HEK293 (cell line): Measurements from ENCODE around the gene ARHGAP8.
A peak's percentile ranks its signal among the peaks of the same experiment; 100 is the strongest.

ENCODE experiments used
- EGR2 ChIP-seq: fragments of 450-650 bp; formaldehyde crosslinking; IDR thresholded peaks from 2 replicates; pipeline ENCODE4 v1.5.1; 2016; ENCODE audit warnings: low read depth, missing biosample characterization, missing genetic modification characterization
- ELK4 ChIP-seq: IDR thresholded peaks from 2 replicates; pipeline ENCODE4 v1.6.1; 2011; ENCODE audit warnings: mild to moderate bottlenecking, low read depth, low read length, borderline replicate concordance
- GFI1B ChIP-seq: fragments of 450-650 bp; formaldehyde crosslinking; IDR thresholded peaks from 2 replicates; pipeline ENCODE4 v1.5.1; 2016; ENCODE audit warnings: missing biosample characterization, missing genetic modification characterization
- MEIS1 ChIP-seq: sonication (generic); formaldehyde crosslinking; IDR thresholded peaks from 2 replicates; pipeline ENCODE4 v1.8.1; 2022; ENCODE audit warnings: missing genetic modification reagents, mild to moderate bottlenecking, borderline replicate concordance
- MZF1 ChIP-seq: fragments of 450-650 bp; formaldehyde crosslinking; IDR thresholded peaks from 2 replicates; pipeline ENCODE4 v1.5.1; 2017; ENCODE audit warnings: missing biosample characterization, missing genetic modification characterization, borderline replicate concordance
- PRDM4 ChIP-seq: fragments of 450-650 bp; formaldehyde crosslinking; IDR thresholded peaks from 2 replicates; pipeline ENCODE4 v1.5.1; 2017; ENCODE audit warnings: missing biosample characterization, missing genetic modification characterization
- SCRT1 ChIP-seq: fragments of 450-650 bp; formaldehyde crosslinking; IDR thresholded peaks from 2 replicates; pipeline ENCODE4 v1.5.1; 2016; ENCODE audit warnings: missing biosample characterization, missing genetic modification characterization, borderline replicate concordance
- WT1 ChIP-seq: fragments of 450-650 bp; formaldehyde crosslinking; IDR thresholded peaks from 2 replicates; pipeline ENCODE4 v1.5.1; 2016; ENCODE audit warnings: missing biosample characterization, missing genetic modification characterization
- ZBTB11 ChIP-seq: fragments of 450-650 bp; formaldehyde crosslinking; conservative IDR thresholded peaks from 2 replicates; pipeline ENCODE4 v1.5.1; 2016; ENCODE audit warnings: low read depth, missing biosample characterization, missing genetic modification characterization
- ZBTB21 ChIP-seq: fragments of 450-650 bp; formaldehyde crosslinking; IDR thresholded peaks from 2 replicates; pipeline ENCODE4 v1.5.1; 2017; ENCODE audit warnings: missing biosample characterization, missing genetic modification characterization
- ZBTB7A ChIP-seq: fragments of 450-650 bp; formaldehyde crosslinking; IDR thresholded peaks from 2 replicates; pipeline ENCODE4 v1.5.1; 2016; ENCODE audit warnings: low read depth, missing biosample characterization, missing genetic modification characterization
- ZNF132 ChIP-seq: fragments of 450-650 bp; formaldehyde crosslinking; IDR thresholded peaks from 2 replicates; pipeline ENCODE4 v1.5.1; 2017; ENCODE audit warnings: missing biosample characterization, missing genetic modification characterization, borderline replicate concordance
- ZNF133 ChIP-seq: fragments of 450-650 bp; formaldehyde crosslinking; IDR thresholded peaks from 2 replicates; pipeline ENCODE4 v1.5.1; 2016; ENCODE audit warnings: missing biosample characterization, missing genetic modification characterization
- ZNF2 ChIP-seq: fragments of 450-650 bp; formaldehyde crosslinking; IDR thresholded peaks from 2 replicates; pipeline ENCODE4 v1.5.1; 2016; ENCODE audit warnings: missing biosample characterization, missing genetic modification characterization
- ZNF23 ChIP-seq: fragments of 450-650 bp; formaldehyde crosslinking; IDR thresholded peaks from 2 replicates; pipeline ENCODE4 v1.5.1; 2016; ENCODE audit warnings: missing biosample characterization, missing genetic modification characterization, borderline replicate concordance
- ZNF239 ChIP-seq: fragments of 450-650 bp; formaldehyde crosslinking; IDR thresholded peaks from 2 replicates; pipeline ENCODE4 v1.5.1; 2016; ENCODE audit warnings: missing biosample characterization, missing genetic modification characterization
- ZNF266 ChIP-seq: fragments of 450-650 bp; formaldehyde crosslinking; IDR thresholded peaks from 2 replicates; pipeline ENCODE4 v1.5.1; 2016; ENCODE audit warnings: missing biosample characterization, missing genetic modification characterization, low read depth
- ZNF335 ChIP-seq: fragments of 450-650 bp; formaldehyde crosslinking; conservative IDR thresholded peaks from 2 replicates; pipeline ENCODE4 v1.5.1; 2016; ENCODE audit warnings: missing biosample characterization, missing genetic modification characterization
- ZNF341 ChIP-seq: fragments of 450-650 bp; formaldehyde crosslinking; IDR thresholded peaks from 2 replicates; pipeline ENCODE4; 2016; ENCODE audit warnings: low read depth, missing biosample characterization, missing genetic modification characterization
- ZNF37A ChIP-seq: fragments of 450-650 bp; IDR thresholded peaks from 2 replicates; pipeline ENCODE4 v1.5.1; 2018; ENCODE audit warnings: missing biosample characterization, missing genetic modification characterization
- ZNF391 ChIP-seq: fragments of 450-650 bp; formaldehyde crosslinking; IDR thresholded peaks from 2 replicates; pipeline ENCODE4 v1.5.1; 2016; ENCODE audit warnings: low read depth, missing biosample characterization, missing genetic modification characterization, borderline replicate concordance
- ZNF510 ChIP-seq: fragments of 450-650 bp; formaldehyde crosslinking; IDR thresholded peaks from 2 replicates; pipeline ENCODE4 v1.5.1; 2018; ENCODE audit warnings: mild to moderate bottlenecking, missing genetic modification characterization, missing biosample characterization; ENCODE audit not compliant: insufficient replicate concordance
- ZNF549 ChIP-seq: fragments of 450-650 bp; IDR thresholded peaks from 2 replicates; pipeline ENCODE4 v1.5.1; 2018; ENCODE audit warnings: missing biosample characterization, missing genetic modification characterization, mild to moderate bottlenecking, inconsistent platforms, moderate library complexity
- ZNF558 ChIP-seq: fragments of 450-650 bp; formaldehyde crosslinking; IDR thresholded peaks from 2 replicates; pipeline ENCODE4 v1.5.1; 2016; ENCODE audit warnings: missing biosample characterization, missing genetic modification characterization
- ZNF707 ChIP-seq: fragments of 450-650 bp; formaldehyde crosslinking; IDR thresholded peaks from 2 replicates; pipeline ENCODE4 v1.5.1; 2016; ENCODE audit warnings: missing biosample characterization, missing genetic modification characterization
- ZNF777 ChIP-seq: fragments of 450-650 bp; formaldehyde crosslinking; IDR thresholded peaks from 2 replicates; pipeline ENCODE4 v1.5.1; 2017; ENCODE audit warnings: missing biosample characterization, missing genetic modification characterization, borderline replicate concordance
- ZNF843 ChIP-seq: fragments of 450-650 bp; formaldehyde crosslinking; IDR thresholded peaks from 2 replicates; pipeline ENCODE4 v1.5.1; 2016; ENCODE audit warnings: missing biosample characterization, missing genetic modification characterization
- ZSCAN16 ChIP-seq: fragments of 450-650 bp; formaldehyde crosslinking; IDR thresholded peaks from 2 replicates; pipeline ENCODE4 v1.5.1; 2016; ENCODE audit warnings: missing biosample characterization, missing genetic modification characterization
- TF ChIP-seq, protein P1 (sequence below): fragments of 450-650 bp; formaldehyde crosslinking; IDR thresholded peaks from 2 replicates; pipeline ENCODE4 v1.5.1; 2016; ENCODE audit warnings: missing biosample characterization, missing genetic modification characterization
- TF ChIP-seq, protein P2 (sequence below): fragments of 450-650 bp; formaldehyde crosslinking; IDR thresholded peaks from 2 replicates; pipeline ENCODE4 v1.5.1; 2016; ENCODE audit warnings: missing biosample characterization, missing genetic modification characterization

Gene ARHGAP8

DNA sequence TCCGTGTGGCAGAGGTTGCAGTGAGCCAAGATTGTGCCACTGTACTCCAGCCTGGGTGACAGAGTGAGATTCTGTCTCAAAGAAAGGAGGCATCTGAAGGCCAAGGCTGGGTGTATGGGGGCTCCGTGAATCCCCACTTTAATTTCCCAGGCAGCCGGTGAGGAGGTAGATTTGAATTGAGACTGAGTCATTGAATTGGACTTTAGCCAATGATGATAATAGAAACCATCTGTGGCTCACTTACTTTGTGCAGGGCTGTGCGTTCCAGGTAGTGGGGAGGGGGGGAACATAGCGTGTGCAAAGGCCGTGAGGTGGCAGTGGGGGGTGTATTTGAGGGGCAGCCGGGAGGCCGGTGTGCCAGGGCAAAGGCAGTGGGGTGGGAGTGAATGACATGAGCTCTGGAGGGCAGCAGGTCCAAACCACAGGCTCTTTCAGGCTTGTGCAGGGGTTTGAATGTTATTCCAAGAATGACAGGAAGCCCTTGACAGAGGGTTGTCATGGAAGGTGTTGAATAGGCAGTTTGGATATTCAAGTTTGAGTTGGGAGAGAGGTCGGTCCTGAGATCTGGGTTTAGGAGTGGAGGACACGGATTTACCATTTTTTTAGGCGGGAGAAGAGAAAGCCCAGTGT lies 6.1 kb downstream of the ARHGAP8 start (continued):
- TF ChIP-seq ZBTB21 (tag by site-specific recombination) (0 out of 2 replicates have a peak, but pooled peaks have one; percentile 50), PRDM4 (tag by site-specific recombination) (peak; percentile 67), ZNF133 (tag by site-specific recombination) (no peak), SCRT1 (tag by site-specific recombination) (peak; percentile 60; the same call in 1 of the 2 replicates), ZNF335 (tag by site-specific recombination) (no peak), EGR2 (no peak), ZNF777 (tag by site-specific recombination) (no peak), GFI1B (tag by site-specific recombination) (no peak), ZNF558 (tag by site-specific recombination) (0 out of 2 replicates have a peak, but pooled peaks have one; percentile 14), ZNF510 (tag by site-specific recombination) (no peak), ZNF549 (tag by site-specific recombination) (no peak), ZNF132 (tag by site-specific recombination) (no peak), ZNF37A (tag by site-specific recombination) (no peak), ZNF239 (tag by site-specific recombination) (no peak), ZNF391 (tag by site-specific recombination) (no peak), MZF1 (peak; percentile 95), ZNF23 (no peak), ZNF707 (tag by site-specific recombination) (no peak), ZNF341 (tag by site-specific recombination) (peak; percentile 42; the same call in 1 of the 2 replicates), MEIS1 (CRISPR knock-in tag) (no peak), ZBTB7A (tag by site-specific recombination) (no peak), ZNF2 (tag by site-specific recombination) (no peak), ZNF266 (tag by site-specific recombination) (no peak), ZBTB11 (tag by site-specific recombination) (no peak), WT1 (tag by site-specific recombination) (peak; percentile 48), ZNF843 (tag by site-specific recombination) (no peak), ZSCAN16 (tag by site-specific recombination) (no peak), ELK4 (no peak)
- TF ChIP-seq, protein P1, sequence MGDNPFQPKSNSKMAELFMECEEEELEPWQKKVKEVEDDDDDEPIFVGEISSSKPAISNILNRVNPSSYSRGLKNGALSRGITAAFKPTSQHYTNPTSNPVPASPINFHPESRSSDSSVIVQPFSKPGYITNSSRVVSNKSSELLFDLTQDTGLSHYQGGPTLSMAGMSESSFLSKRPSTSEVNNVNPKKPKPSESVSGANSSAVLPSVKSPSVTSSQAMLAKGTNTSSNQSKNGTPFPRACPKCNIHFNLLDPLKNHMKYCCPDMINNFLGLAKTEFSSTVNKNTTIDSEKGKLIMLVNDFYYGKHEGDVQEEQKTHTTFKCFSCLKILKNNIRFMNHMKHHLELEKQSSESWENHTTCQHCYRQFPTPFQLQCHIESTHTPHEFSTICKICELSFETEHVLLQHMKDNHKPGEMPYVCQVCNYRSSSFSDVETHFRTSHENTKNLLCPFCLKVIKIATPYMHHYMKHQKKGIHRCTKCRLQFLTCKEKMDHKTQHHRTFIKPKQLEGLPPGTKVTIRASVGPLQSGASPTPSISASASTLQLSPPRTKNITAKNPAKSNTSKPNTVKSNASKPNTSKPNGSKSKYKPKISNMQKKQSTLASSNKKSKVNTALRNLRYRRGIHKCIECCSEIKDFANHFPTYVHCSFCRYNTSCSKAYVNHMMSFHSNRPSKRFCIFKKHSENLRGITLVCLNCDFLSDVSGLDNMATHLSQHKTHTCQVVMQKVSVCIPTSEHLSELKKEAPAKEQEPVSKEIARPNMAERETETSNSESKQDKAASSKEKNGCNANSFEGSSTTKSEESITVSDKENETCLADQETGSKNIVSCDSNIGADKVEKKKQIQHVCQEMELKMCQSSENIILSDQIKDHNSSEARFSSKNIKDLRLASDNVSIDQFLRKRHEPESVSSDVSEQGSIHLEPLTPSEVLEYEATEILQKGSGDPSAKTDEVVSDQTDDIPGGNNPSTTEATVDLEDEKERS (tag by site-specific recombination), result 0 out of 2 replicates have a peak, but pooled peaks have one; percentile 23
- TF ChIP-seq, protein P2, sequence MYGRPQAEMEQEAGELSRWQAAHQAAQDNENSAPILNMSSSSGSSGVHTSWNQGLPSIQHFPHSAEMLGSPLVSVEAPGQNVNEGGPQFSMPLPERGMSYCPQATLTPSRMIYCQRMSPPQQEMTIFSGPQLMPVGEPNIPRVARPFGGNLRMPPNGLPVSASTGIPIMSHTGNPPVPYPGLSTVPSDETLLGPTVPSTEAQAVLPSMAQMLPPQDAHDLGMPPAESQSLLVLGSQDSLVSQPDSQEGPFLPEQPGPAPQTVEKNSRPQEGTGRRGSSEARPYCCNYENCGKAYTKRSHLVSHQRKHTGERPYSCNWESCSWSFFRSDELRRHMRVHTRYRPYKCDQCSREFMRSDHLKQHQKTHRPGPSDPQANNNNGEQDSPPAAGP (tag by site-specific recombination), result no peak
